Activated naive CD4-positive, alpha-beta T cell treated with Interleukin-2 at 50 U/mL for 16 hours (primary cell): Measurements from ENCODE around the gene PLEKHA1.

Source experiments
- DNase-seq: peaks from one replicate; pipeline ENCODE4 v3.0.0-alpha.2; 2020

The PLEKHA1 gene

DNA sequence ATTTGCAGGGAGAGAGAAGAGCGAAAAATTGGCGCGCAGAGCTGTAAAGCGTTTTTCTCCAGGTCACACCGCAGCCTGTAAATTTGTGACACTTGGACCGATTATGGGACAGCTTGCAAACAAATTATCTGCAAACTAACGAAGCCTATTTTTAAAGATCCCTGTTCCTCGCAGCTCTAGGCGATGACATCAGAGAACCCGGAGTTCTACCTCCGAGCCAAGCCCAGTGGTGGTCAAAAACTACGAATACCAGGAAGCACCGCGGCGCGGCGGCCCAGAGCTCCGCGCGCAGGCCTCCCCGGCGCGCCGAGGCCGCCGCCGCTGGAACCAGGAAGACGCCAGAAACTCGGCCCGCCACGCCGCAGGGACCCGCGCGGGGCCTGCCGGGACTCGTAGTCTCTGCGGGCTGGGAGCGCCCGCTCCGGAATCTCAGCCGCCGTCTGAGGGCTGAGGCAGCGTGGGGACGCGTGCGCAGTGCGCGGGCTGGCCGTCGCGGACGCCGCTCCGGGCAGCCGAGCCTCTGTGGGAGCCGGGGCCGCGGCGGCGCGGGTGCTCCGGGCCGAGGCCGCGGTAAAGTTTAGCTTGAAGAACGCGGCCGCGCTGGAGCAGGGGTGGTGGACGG, at the start of gene PLEKHA1:
Gene PLEKHA1 (plus strand): TSS at position 472 of the 622 bp plus-strand sequence. CDS start 18,493 bp downstream, outside the sequence.
- DNase-seq: peak; percentile 93

DNA sequence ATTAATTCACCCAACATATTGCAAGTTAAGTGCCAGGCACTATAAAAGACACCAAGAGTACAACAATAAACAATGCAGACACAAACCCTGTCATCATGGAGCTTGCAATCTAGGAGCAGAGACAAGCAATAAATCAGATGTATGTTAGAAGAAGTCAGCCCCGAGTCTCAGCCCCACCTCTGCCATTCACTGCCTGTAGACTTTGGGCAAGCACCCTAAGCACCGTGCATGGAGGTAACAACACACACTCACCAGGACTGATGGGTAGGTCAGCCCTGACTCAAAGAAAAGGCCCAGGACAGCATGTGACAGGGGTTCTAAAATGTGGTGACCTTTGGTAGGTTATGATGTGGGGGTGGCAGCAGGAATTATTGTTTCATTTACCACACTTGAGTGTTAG, 49.3 kb upstream of the PLEKHA1 start:
- no peak for DNase-seq

DNA sequence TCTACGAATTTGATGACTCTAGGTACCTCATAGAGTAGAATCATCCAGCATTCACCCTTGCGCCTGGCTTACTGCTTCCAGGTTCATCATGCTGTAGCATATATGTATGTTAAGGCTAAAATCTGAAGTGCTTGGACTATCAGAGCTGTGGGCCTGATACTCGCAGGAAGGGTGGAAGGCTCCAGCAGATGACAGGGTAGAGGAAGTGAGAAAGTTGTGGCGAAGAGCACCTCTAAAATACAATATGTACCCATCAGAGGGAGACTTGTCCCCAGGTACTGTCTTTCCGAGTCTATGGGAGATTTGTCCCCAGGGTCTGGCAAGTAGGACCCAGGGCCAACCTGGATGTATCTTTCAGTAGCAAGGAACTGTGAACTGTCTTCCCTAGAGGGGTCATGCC, 48.1 kb upstream of the PLEKHA1 start:
- no peak for DNase-seq

DNA sequence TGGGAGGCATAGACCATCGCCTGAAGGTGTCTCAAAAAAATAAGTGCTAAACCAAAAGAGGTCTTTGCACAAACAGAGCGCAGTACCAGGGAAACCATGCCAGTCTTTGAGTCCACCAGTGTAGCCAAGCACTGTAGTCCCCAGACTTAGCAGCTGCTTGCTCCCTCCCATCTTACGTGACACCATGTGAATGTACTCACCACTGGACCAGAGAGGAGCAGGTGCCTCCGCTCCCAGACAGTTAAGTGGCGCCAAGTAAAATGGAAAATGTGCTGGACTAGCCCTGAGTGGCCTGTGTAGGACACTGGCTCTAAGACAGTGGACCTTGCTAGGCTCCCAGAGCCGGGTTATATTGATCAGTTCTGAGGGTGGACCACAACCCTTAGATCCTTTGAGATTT, 47.7 kb upstream of the PLEKHA1 start:
- no peak for DNase-seq

DNA sequence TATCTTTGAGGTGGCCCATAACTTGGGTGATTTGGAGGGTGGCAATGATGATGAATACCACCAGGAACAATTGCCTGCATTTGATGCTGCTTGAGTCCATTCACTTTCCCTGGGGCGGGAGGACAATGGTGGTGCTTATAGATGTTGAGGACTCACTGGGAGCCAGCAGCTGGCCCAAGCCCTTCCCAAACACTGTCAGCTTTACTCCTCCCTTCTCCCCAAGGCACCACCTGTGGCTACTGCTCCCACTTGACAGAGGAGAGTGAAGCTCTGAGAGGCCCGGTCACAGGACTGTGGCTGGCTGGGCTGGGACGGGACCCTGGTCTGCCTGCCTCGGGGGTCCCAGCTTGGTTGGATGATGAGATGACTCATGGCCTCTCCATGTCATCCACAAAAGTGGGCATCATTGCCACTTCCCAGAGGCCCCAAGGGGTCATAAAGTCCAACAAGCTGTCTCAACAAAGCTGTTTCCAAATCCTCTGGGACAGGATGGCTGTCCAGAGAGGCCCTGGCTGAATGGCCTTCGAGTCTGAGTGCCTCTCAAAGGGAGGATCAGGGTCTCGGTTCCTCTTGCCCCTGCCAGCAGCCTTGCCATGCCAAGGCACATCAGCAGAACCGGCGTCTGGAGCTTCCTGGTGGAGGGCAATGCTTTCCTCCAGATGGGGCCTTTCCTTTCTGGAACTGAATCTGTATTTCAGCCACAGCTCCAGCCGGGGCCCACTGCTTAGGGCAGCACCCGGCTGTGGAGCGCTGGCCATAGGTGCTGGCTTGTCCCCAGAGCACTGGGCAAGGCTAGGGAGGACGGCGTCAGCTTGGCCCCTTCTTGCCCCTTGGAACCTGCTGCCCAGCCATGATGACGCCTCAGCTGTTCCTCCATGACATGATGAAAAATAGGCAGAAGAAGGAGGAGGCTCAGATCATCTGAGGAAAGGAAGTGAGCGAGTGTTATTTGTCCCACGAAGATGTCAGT, 47.0 kb upstream of the PLEKHA1 start:
- DNase-seq: no peak

DNA sequence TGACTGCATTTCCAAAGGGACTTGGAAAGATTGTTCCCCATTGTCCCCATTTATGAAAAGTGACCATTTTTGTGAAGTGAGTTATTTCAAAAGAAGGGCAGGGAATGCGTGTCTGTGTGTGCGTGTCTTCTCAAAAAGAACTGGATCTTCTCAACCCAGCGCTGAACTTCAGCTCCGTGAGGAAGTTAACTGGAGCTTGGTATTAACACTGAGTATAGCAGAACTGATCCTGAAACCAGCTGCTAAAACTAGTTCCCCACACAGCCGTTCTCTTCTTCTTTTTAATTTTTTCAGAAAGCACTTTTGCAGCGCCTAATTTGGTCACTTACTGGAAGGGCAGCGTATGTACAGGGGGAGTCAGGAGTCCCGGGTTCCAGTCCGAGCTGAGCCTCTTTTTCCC, 45.8 kb upstream of the PLEKHA1 start:
- DNase-seq: no peak

DNA sequence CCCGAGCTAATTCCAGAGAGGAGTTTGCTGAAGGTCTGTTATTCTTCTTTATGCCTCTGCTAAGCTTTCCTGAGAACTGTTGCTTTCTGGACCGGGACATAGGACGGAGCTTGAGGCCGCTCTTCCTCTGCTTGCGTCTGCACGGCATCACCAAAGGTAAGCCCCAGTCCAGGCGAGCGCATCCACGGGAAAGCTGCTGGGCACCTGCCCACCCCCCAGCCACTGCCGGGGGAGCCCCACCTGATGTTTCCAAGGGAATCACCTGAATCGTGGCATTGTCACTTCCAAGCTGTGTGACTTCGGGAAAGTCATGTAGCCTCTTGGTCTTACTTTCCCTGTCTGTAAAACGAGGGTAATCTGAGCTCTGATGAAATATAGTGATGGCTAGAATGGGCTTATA, 45.1 kb upstream of the PLEKHA1 start:
- no peak for DNase-seq

DNA sequence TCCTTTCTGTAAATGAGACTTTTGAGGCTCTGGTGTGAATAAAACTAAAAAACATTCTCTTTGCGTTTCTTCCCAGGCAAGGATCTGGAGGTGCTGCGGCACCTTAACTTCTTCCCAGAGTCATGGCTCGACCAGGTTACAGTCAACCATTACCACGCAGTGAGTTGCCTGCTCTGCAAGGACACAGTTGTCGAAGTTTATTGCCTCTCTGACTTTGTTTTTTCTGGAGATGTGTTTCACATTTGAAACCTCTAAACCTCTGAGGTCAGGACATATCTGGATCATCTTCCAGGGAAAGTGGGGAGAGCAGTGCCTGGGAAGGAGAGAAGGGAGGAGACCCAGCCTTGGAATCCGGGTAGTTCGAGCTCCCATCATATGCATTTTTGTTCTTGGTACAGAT, 43.4 kb upstream of the PLEKHA1 start:
- no peak for DNase-seq

DNA sequence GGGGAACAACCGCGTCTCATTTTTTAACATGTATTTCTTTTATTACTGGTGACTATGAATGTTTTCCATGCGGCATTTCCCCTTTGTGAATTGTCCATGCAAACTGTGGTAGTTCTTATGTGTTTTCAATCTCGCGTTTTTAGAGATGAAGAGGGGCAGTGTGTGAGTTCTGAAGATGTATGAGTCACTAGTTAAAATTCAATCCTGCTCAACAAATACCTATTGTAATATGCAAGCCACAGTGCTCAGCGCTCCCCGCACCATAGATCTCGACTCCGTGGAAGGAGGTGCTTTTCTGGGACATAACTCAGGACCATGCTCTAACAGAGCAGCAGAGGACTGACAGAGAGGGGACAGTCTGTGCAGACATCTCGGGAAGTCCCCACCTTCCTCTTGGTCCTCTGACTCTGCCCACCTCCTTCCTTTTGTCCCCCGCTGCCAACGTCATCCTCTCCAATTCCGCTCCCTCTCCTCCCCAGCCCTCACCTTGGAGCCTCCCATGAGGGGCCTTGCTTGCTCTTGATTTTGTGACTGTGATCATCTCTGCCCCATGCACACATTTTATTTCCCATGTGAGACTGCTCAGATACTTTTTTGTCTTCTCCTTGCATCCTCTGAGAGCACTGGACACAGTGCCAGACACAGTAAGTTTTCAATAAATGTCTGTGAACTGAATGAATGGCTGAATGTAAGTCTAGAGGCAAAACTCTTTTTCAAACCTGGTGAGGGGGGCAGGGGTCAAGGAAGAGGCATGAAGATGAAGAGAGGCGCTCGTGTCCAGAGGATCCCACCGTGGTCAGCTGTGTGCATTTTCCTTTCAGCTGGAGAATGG, 42.7 kb upstream of the PLEKHA1 start:
- no peak for DNase-seq

DNA sequence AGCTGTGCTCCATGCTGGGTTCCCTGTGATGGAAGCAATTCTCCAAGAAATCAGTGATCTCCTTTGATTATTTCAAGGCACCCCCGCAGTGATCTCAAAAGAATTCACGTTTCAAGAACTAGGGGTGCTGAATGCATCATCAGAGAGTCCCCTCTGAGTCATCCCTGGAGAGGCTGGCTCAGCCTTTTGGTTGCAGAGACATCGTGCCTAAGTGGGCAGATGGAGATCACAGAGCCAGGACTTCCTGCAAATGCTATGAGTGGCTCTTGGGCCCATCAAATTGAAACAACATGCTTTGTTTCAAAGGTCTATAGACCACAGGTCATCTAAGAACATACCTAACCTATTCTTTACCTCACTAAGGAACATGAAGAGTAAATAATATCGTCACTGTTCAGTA, 41.5 kb upstream of the PLEKHA1 start:
- no peak for DNase-seq

DNA sequence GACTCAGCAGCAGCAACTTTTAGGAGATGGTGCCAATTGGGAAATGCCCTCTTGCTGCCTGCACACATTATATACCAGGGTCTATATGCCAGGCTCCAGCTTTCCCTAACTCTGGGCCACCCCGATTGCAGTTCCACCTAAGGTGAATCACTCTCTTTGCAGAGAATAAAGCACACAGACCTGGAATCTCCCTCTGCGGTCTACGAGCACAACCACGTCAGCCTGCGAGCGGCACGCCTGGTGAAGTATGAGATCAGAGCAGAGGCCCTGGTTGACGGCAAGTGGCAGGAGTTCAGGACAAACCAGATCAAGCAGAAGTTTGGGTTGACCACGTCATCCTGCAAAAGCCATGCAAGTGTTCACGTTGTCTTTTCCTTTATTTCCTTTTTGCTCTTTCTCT, 38.2 kb upstream of the PLEKHA1 start:
- no peak for DNase-seq

DNA sequence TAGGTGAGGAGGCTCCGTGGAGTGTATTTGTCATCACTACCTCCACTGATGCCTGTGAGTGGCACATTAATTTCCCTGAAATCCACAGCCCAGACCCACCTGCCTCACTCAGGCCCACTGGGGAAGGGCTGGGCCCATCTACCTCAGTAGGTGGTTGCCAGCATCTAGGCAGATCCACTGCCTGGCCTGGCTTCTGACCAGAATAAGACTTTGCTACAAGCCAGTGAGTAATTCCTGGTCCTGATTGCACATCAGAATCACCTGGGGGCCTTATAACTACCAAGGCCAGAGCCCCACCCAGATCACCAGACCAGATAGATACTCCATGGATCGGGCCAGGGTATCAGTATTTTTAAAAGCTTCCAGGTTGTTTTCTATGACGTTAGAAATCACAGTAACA, 37.5 kb upstream of the PLEKHA1 start:
- no peak for DNase-seq

DNA sequence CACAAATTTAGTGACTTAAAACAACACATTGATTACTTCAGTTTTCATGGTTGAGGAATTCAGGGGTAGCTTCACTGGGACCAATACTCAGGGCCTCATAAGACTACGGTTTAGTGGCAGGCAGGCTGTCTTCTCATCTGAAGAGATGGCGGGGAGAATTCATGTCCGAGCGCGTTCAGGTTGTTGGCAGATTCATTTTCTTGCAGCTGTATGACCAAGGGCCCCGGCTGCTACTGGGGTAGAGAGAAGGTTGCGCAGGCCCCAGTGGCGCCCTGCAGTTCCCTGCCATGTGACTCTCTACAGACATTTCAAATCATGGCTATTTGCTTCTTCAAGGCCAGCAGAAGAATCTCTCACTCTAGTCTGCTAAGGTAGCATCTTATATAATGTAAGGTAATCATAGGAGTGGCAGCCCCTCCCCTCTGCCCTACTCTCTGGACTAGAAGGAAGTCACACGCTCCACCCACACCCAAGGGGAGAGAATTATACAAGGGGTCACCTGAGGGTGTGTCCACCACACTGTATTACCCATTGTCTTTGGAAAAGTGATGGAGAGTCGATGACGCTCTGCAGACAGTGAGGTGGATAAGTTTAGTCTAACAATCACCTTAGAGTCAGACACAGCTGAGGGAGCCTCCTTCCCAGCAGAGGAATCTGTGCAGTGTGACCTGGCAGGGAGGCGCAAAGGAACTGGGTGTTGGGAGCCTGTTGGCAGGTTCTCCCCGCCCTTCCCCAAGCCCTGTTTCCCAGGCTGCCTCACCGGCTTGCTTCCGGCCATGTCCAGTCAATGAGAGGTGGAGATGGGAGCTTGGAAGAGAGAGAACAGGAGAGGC, 35.7 kb upstream of the PLEKHA1 start:
- no peak for DNase-seq

DNA sequence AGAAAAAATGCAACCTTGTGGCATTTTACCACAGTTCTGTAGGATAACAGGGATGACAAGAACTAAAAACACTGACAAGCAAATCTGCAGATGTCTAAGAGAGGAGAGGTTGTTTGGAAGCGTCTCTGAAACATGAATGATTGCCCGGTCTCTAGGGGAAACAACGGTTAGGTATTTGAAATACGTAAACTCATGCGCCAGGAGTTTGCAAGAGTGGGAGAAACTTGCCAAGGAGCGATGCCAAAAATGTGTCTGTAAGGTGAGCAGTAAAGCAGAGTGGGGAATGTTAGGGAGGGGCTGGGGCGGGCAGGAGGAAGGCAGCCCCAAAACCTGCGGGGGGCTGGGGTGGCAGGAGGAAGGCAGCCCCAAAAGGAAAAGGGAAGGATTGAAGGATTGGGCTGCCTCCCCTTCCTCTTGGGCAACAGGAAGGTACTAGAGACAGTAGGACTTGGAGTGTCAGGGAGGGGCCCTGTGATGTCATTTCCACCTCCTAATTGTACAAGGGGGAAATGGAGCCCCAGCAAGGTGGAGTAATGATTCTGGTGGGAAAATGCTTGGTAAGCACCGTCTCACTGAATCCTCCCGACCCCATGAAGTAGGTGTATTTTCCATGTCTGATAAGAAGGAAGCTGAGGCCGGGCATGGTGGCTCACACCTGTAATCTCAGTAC, 33.2 kb upstream of the PLEKHA1 start:
- DNase-seq: no peak

DNA sequence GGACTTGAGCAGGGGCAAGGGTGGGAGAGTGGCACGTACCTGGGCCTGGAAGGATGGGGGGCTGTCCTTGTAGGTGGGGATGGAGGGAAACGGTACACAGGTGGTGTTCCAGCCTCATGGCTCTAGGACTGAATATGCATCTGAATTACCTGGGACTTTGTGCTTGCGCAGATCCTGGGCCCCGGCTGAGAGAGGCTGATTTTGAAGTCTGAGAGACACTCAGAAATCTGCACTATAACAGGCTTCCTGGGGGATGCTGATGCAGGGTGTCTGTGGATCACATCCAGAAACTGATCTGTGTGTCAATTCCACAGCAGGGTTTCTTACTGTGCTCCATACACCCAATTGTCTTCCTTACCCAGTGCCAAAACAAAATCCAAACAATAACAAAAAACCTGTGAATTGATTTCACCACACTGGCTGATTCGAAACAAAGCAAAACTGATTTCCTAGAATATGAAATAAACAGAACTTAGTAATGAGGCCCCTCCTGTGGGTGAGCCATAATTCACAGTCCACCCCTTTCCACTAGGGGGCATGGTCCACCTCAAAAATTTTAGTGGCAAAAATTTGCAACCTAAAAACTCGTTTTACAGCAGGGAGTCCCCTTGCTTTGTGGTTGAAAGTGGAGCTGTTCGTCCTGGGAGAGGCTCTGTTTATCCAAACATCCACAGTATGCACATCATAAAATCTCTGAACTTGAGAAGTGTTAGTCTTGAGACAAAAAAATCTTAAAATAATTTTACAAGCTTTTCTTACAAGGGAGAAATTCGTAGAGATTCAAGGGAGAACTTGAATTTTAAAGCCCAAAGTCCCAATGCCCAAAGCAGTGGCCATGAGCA, 32.0 kb upstream of the PLEKHA1 start:
- peak; percentile 62 for DNase-seq

DNA sequence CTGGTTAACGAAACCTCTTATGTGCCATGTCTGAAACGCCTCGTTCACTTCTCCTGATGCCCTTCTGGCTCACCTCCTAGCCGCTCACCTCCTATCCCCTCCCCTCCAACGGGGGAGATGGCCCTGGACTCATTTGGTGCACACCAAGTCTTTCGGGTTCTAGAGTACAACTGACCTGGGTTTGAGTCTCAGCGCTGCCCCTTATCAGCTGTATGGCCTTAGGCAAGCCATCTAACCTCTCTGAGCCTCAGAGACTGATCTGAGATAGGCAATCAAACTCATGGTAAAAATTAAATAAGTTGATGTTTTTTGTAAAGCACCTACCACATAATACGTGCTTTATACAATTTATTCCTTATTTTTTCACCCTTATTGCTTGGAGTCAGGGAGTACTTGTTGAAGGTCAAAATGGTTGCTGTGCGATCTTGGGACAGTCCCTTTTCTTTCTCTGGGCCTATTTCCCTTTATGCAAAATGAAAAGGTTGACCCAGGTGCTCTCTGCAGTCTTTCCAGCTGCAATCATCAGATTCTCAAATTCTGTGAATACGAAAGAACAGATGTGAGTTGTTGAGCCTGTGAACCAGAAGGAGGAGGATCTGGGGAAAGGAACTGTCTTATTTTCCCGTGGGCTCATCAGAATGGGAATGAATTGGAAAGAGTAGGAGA, 31.2 kb upstream of the PLEKHA1 start:
- no peak for DNase-seq

DNA sequence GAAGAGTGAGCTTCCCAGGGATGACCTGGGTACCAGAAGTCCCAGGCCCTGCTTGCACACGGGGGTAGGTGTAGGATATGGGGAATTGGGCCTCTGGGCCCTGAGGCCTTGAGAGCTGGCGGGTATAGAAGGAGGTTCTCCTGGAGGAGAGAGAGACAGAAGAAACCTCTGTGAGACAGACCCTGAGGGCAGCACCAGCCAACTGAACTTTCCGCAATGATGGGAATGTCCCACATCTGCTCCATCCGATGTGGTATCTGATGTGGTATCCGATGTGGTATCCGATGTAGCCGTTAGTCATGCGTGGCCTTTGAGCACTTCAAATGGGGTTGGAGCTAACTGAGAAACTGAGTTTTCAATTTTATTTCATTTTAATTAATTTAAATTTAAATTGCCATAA, 30.6 kb upstream of the PLEKHA1 start:
- DNase-seq: no peak

DNA sequence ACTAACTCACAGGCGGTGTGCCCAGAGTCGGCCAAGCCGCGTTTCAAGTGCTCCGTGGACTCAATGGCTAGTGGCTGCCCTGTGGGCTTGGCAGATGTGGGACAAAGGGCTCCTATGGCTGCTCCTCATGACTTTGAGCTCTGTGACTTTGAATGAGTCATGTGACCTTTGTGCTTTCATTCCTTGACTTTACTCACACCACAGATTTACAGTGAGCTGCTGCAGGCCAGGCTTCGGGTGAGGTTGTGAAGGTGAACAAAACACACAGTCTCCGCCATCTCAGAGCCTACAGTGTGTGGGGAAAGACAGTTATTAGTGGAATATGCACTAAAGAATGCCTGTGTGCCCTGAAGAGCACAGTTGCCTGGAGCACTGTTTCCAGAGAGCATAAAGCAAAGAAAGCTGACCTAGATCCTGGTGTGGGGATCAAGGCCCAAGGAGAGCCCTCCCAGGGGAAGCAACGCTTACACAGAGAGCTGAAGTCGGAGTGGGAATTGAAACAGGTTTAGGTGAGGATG, 29.7 kb upstream of the PLEKHA1 start:
- DNase-seq: no peak

DNA sequence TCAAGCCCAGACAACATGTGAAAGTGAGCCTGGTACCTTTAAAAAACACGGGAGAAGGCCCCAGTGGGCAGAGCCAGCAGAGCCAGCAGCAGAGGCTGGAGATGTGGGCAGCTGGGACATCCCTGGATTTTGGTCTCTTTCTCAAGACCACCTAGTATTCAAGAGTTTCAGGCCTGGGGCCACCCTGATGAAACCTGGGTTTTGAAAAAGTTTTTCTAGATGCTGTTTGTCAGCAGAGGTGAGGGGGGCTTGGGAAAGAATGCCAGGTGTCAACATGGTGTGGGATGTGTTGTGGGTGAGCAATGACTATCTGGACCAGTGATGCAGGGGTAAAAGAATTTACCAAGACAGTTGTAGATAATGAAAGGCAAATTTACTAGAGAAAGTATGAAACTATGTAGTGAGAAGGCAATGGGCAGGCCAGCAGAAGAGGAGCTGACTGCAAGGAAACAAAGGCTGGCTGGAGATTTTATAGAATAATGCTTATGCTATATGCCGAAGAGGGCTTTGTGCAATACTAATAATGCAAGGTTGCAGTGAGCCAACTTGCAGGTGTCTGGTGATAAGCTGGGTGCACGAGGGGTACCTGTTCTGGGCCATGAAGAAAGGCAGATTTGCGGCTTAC, 28.1 kb upstream of the PLEKHA1 start:
- no peak for DNase-seq
